Melanocyte of skin (primary cell): ENCODE results near the gene PTGR1. TPM values are rescaled to one million over a fixed set of nuclear protein-coding genes. Genes with fewer than 3 reads are reported as not detected.

Source experiments
- total RNA-seq, 2 donors: library from RNA; depleted of rRNA; stranded (reverse); fragments of >200 nt; gene quantifications; 2 replicates each; pipeline ENCODE4 v1.2.3, GENCODE V29; 2012

PTGR1 gene
- 10 to 100 TPM; 52.0 to 52.6 TPM for total RNA-seq

DNA sequence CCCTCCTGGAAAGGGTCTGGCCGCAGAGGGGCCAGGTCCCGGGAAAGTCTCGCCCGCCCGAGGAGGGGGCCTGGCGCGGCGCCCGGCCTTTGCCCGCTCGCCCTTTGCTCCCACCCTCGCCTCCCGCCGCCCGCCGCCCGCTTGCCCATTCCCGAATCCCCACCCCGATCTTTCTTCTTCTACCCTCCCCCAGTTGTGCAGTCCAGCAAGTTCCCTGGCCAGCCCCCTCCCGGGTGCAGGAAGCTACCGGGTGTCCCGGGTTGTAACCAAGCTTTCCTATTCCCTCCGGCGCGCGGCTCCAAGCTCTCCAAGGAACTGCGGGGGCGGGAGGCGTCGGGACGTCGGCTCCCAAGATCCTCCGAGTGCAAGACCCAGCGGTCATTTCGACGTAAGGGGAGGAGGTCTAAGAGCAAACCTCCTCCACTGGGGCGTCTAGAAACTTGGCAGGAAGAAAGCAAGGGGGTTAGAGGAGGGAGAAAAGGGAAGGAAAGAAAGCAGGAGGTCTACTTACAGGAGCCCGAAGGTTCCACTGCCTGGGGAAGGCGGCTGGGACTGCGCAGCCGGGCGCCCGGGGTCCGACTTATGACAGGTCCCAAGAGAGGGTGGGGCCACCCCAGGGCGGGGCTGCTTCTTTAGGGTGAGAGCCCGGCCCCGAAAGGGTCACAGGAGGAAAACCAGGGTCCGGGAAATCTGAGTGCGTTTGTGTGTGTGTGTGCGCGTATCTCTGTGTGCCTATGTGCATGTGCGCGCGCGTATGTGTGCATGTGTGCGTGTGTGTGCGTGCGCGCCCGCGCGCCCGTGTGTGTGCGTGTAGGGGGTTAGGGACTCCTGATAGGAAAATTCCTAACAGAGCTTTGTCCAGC is at the start of gene PTGR1:
Gene PTGR1, minus strand, starts transcription at position 556 of the 863 bp plus-strand sequence. CDS start 2,225 bp downstream, outside the sequence.

DNA sequence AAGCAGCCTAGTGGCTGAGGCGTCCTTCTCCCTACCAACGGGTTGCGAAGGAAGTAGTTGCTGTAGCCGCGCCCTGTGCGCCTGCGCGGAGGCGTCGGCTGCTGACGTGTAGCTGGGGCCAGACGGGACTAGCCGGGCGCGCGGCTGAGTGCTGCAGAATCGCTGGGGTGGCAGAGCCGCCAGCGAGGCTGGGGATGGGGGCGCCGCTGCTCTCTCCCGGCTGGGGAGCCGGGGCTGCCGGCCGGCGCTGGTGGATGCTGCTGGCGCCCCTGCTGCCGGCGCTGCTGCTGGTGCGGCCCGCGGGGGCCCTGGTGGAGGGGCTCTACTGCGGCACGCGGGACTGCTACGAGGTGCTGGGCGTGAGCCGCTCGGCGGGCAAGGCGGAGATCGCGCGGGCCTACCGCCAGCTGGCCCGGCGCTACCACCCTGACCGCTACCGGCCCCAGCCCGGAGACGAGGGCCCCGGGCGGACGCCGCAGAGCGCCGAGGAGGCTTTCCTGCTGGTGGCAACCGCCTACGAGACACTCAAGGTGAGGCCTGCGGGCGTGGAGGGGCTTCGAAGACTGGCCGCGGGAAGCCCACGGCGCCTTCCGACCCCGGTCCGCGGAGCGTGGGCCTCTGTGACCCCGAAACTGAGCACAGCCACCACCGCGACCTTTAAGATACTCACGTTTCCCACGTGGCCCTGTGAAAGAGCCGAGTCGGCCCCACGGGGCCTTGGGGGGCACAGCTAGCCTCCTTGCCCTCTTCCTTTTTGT is 31.9 kb upstream of the PTGR1 start, which contains the start of gene DNAJC25:
Gene DNAJC25, plus strand, starts transcription at position 121 of the 758 bp plus-strand sequence. Its CDS starts 74 bp downstream, at position 195.

DNA sequence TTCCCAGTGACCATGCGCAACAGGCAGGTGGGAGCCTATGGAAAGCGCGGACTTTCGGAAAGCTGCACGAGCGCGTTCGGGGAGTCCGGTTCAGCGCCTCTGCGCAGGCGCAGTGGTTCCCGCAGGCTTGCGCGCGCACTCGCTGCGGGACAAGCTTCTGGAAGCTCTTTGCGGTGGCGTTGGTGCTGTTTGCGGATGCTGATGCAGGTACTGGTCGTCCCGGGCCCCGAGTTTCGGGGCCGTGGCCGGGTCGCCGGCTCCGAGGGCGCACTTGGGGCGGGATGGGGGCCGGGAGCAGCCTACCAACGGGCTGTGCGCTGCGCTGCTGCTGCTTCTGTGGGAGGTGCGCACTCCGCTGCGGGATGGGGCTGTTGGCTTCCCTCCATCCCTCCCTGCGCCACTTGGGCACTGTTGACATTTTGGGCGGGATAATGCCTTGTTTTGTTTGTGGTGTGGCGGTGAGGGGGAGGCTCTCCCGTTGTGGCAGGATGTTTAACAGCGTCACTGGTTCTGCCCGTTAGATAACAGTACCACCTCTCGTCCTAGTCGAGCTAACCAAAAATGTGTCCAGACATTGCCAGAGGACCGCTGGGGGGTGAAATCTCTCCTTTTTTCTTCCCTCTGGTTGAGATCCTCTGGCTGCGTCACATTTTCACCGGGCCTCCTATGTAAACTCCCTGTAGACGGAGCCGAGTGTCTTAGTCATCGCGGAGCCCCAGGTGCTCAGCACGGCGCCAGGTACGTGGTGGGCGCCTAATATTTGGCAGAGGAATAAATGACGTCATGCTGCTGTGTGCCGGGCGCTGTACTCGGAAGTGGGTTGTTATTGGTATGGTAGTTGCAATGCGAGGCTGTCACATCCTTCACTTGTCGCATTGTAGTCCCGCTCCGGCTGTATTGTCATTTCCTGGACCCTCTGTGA is 74.1 kb downstream of the PTGR1 start, which contains the start of gene ZNF483:
Gene ZNF483, plus strand, starts transcription at position 124 of the 922 bp plus-strand sequence. CDS start 2,217 bp downstream, outside the sequence.

Other genes with a start within 250 kb of the PTGR1 start
- 10 to 100 TPM; 58.2 to 70.3 TPM for gene ECPAS, start 115.3 kb downstream of the PTGR1 start, total RNA-seq
- gene ZNF483, start 74.5 kb downstream of the PTGR1 start, total RNA-seq = 1 to 10 TPM in 1 of 2 donors, under 1 TPM in 1; 0.69 to 1.3 TPM
- 1 to 10 TPM; 6.2 to 9.0 TPM for gene DNAJC25, start 31.7 kb upstream of the PTGR1 start, total RNA-seq
- 10 to 100 TPM; 55.7 to 59.9 TPM for gene GNG10, start 62.0 kb upstream of the PTGR1 start, total RNA-seq
- under 1 TPM; under 0.01 TPM for gene SHOC1, start 195.3 kb upstream of the PTGR1 start, total RNA-seq